IPS-18c (cell line): ENCODE measurements around the gene FBLN2.

Experiments
- H3K4me3 ChIP-seq: 2 replicates; pipeline ENCODE4 v1.7.0; 2013; ENCODE audit warnings: low read depth, mild to moderate bottlenecking, low read length, moderate library complexity; ENCODE audit not compliant: insufficient read depth
- H3K9me3 ChIP-seq: one replicate; pipeline ENCODE4 v1.6.1; 2013; ENCODE audit warnings: mild to moderate bottlenecking, low read length, moderate library complexity; ENCODE audit not compliant: control insufficient read depth, insufficient read depth

Gene FBLN2

GRCh38 chr3:13569201-13569600 lies 20.3 kb downstream of the FBLN2 start:
- H3K4me3 ChIP-seq, result no peak overlapping the region
- no peaks in the 10 kb centered on the region for H3K9me3 ChIP-seq

GRCh38 chr3:13569641-13570390 lies 20.9 kb downstream of the FBLN2 start:
- Histone ChIP-seq H3K4me3 (no peak overlapping the region), H3K9me3 (no peaks in the 10 kb centered on the region)

GRCh38 chr3:13570391-13571194 lies 21.7 kb downstream of the FBLN2 start:
- H3K4me3 ChIP-seq, result no peak overlapping the region
- no peaks in the 10 kb centered on the region for H3K9me3 ChIP-seq

GRCh38 chr3:13571264-13571663 lies 22.3 kb downstream of the FBLN2 start:
- H3K9me3 ChIP-seq, result no peaks in the 10 kb centered on the region

GRCh38 chr3:13571831-13572750 lies 23.2 kb downstream of the FBLN2 start:
- Histone ChIP-seq H3K9me3 (no peaks in the 10 kb centered on the region), H3K4me3 (no peak overlapping the region)

More at GRCh38 chr3:13571264-13571663, 22.3 kb downstream of the FBLN2 start:
- no peak overlapping the region for H3K4me3 ChIP-seq

GRCh38 chr3:13572926-13573623 lies 24.1 kb downstream of the FBLN2 start:
- H3K4me3 ChIP-seq, result no peak overlapping the region
- H3K9me3 ChIP-seq, result no peaks in the 10 kb centered on the region

- Histone ChIP-seq H3K9me3 (no peaks in the 10 kb centered on the region), H3K4me3 (no peak overlapping the region; the same call in 1 of the 2 replicates)
Observed at GRCh38 chr3:13574083-13574797, 25.3 kb downstream of the FBLN2 start.

GRCh38 chr3:13574798-13575451 lies 26.0 kb downstream of the FBLN2 start:
- no peaks in the 10 kb centered on the region for H3K9me3 ChIP-seq
- H3K4me3 ChIP-seq, result no peak overlapping the region

- Histone ChIP-seq H3K4me3 (no peak overlapping the region), H3K9me3 (no peaks in the 10 kb centered on the region)
Observed at GRCh38 chr3:13575459-13576061, 26.6 kb downstream of the FBLN2 start.

GRCh38 chr3:13577181-13578121 lies 28.5 kb downstream of the FBLN2 start:
- no peaks in the 10 kb centered on the region for H3K9me3 ChIP-seq
- no peak overlapping the region; the same call in 1 of the 2 replicates for H3K4me3 ChIP-seq

GRCh38 chr3:13578251-13578650 lies 29.3 kb downstream of the FBLN2 start:
- H3K4me3 ChIP-seq, result no peak overlapping the region
- no peaks in the 10 kb centered on the region for H3K9me3 ChIP-seq

GRCh38 chr3:13579063-13579462 lies 30.1 kb downstream of the FBLN2 start:
- no peaks in the 10 kb centered on the region for H3K9me3 ChIP-seq

GRCh38 chr3:13580256-13581023 lies 31.5 kb downstream of the FBLN2 start:
- no peaks in the 10 kb centered on the region for H3K9me3 ChIP-seq
- no peak overlapping the region for H3K4me3 ChIP-seq

More at GRCh38 chr3:13579063-13579462, 30.1 kb downstream of the FBLN2 start:
- H3K4me3 ChIP-seq, result no peak overlapping the region
